Measurements from ENCODE around the gene NOS1AP.

DNA sequence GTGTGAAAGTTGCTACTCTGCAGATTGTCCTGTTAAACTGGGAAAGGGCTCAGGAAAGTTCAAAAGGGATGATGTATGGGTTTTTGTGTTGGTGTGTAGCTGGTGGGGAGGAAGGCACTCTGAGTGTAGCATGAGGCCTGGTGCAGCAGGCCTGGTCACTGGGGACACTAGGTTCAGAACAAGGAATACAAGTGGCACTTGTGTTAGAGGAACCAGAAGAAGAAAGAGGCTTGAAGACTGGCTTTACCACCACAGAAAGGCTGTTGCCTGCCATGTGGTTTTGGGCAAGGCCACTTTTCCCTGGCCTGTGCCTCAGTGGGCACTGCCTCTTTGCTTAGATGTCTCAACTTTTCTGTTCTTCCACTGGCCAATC is 122.8 kb downstream of the NOS1AP start:
- no peak for TF ChIP-seq TSHZ2 (CRISPR knock-in tag; IDR thresholded peaks at IDR 0.05)
- TF ChIP-seq ZFP3 (CRISPR knock-in tag; IDR thresholded peaks at IDR 0.05): no peak
- no peak for TF ChIP-seq ZFP30 (CRISPR knock-in tag; IDR thresholded peaks at IDR 0.05)
- no peak for TF ChIP-seq OSR1 (CRISPR knock-in tag; IDR thresholded peaks at IDR 0.05)
- TF ChIP-seq CSRNP3 (CRISPR knock-in tag; IDR thresholded peaks at IDR 0.05): no peak
- TF ChIP-seq GLIS3 (CRISPR knock-in tag; IDR thresholded peaks at IDR 0.05): no peak
- no peak for TF ChIP-seq SNAI2 (CRISPR knock-in tag; IDR thresholded peaks at IDR 0.05)
- no peak for TF ChIP-seq ARNTL (CRISPR knock-in tag; IDR thresholded peaks at IDR 0.05; ENCODE audit: borderline replicate concordance, low read depth)
- TF ChIP-seq ESRRG (CRISPR knock-in tag; IDR thresholded peaks at IDR 0.05): no peak
- TF ChIP-seq POU6F1 (CRISPR knock-in tag; IDR thresholded peaks at IDR 0.05; ENCODE audit: borderline replicate concordance, low read depth): no peak
- TF ChIP-seq ZNF8 (CRISPR knock-in tag; IDR thresholded peaks at IDR 0.05): no peak
- TF ChIP-seq ZC3H10 (CRISPR knock-in tag; IDR thresholded peaks at IDR 0.05): no peak
- no peak for TF ChIP-seq RARB (CRISPR knock-in tag; IDR thresholded peaks at IDR 0.05)
- no peak for TF ChIP-seq BACH2 (CRISPR knock-in tag; IDR thresholded peaks at IDR 0.05; ENCODE audit: borderline replicate concordance)

All from SK-N-SH treated with all-trans-retinoic acid at 6 μM for 48 hours (cell line).